ENCODE data around the gene ST3GAL6. TPM values are rescaled to one million over a fixed set of nuclear protein-coding genes. Genes with fewer than 3 reads are reported as not detected.

Gene ST3GAL6
- total and polyA plus RNA-seq, 2 of the 8 experiments (the other 6 are each of a cell fraction or from before 2014, with no cell fraction given) = 3.3 to 6.1 TPM

DNA sequence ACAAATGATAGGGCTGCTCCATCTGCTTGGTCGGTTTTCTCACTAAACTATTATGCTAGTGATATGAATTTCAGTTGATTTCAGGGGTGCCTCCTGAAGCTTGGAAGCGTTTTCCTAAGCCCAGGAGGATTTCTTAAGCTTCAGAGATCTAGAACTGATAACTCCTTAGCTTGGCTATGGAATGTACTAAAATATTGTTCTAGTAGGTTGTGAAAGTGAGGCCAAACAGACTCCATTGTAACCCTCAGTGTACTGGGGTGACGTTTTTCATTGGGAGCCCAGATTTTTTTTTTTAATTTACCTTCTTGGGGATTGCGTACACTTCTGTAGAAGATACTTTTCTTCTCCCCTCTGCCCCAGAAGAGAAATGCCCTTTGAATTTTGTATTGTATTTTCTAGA, 17.0 kb upstream of the ST3GAL6 start:
- H3K79me1 ChIP-seq (ENCODE audit: low read depth, low read length) = no peaks in the 10 kb centered on the region
- H2BK20ac ChIP-seq (ENCODE audit: low read length) = no peak overlapping the region
- DNase-seq (ENCODE audit: low read depth in 1 of 2, low spot score in 2 of 2) = no peak
- no peak overlapping the region for H3K9ac ChIP-seq (replicated peaks in 1 of 4; ENCODE audit: extremely low read depth in 1 of 4, low read depth in 3 of 4, low read length in 3 of 4)
- POLR2A ChIA-PET (ENCODE audit: partially characterized antibody) = no interaction called here
- no peaks in the 10 kb centered on the region for H3K4me1 ChIP-seq (replicated peaks in 1 of 4; ENCODE audit: control insufficient read depth in 3 of 4, insufficient read depth in 4 of 4, low read length in 3 of 4)
- no peak overlapping the region for H3K4ac ChIP-seq (replicated peaks; ENCODE audit: insufficient read length, low read depth, low read length)
- no peak overlapping the region for H2AFZ ChIP-seq (ENCODE audit: low read length)
- no peaks in the 10 kb centered on the region for H3K9me3 ChIP-seq (ENCODE audit: insufficient read depth in 2 of 2, low read depth in 1 of 2, low read length in 1 of 2)
- no peaks in the 10 kb centered on the region; the same call in 1 of the 2 replicates for H3K23me2 ChIP-seq (ENCODE audit: low read depth, low read length)
- H3K27me3 ChIP-seq (replicated peaks in 1 of 4; ENCODE audit: control insufficient read depth in 3 of 4, extremely low read depth in 1 of 4, insufficient read depth in 3 of 4, low read length in 3 of 4) = no peaks in the 10 kb centered on the region
- no peak overlapping the region for H2AK5ac ChIP-seq (ENCODE audit: low read depth, low read length)
- H3K18ac ChIP-seq (ENCODE audit: extremely low read depth, low read length) = no peak overlapping the region
- H4K8ac ChIP-seq (ENCODE audit: extremely low read depth, insufficient read depth, low read length) = no peak overlapping the region
- no peak overlapping the region for H2BK15ac ChIP-seq (ENCODE audit: low read length)
- WGBS, 2 experiments (ENCODE audit: extremely low coverage in 1 of 2, insufficient coverage in 1 of 2, insufficient read length in 1 of 2, insufficient replicate concordance in 2 of 2, low coverage in 1 of 2, low lambda C conversion rate in 2 of 2, missing lambda C conversion rate in 1 of 2) = 87% methylated on average over 4 of the region's 4 CpGs; no CpG with 5 or more reads in 1 of the 2 experiments
- no peak overlapping the region for H3K4me3 ChIP-seq (ENCODE audit: extremely low read depth in 1 of 4, insufficient read depth in 2 of 4, low read depth in 3 of 4, low read length in 4 of 4)
- CTCF ChIA-PET (ENCODE audit: partially characterized antibody) = interaction anchor here (0.7 kb wide), 1 partner anchor 55 kb away, joined by 6 read pairs; no protein-coding TSS in a partner anchor
- no peak overlapping the region for H3K56ac ChIP-seq (replicated peaks; ENCODE audit: insufficient read length, low read depth, low read length)
- no peaks in the 10 kb centered on the region for H4K20me1 ChIP-seq (replicated peaks in 1 of 2; ENCODE audit: control insufficient read depth in 1 of 2, insufficient read depth in 2 of 2, low read length in 2 of 2)
- no peak overlapping the region for H3K23ac ChIP-seq (ENCODE audit: insufficient read length)
- no peak overlapping the region for H4K5ac ChIP-seq (ENCODE audit: insufficient read length, low read depth, low read length)
- H2BK12ac ChIP-seq (ENCODE audit: low read depth, low read length) = no peak overlapping the region
- H2BK120ac ChIP-seq (replicated peaks; ENCODE audit: low read depth, low read length) = no peak overlapping the region
- no peak overlapping the region for H3K27ac ChIP-seq (ENCODE audit: low read depth, low read length)
- no peak overlapping the region for H2BK5ac ChIP-seq (ENCODE audit: low read depth, low read length)
- H3K79me2 ChIP-seq (ENCODE audit: control insufficient read depth in 1 of 2, insufficient read depth in 2 of 2, low read length in 2 of 2) = peaks cover 0 to 3% of the 10 kb centered on the region in 2 experiments; a peak in 1 of 4 replicates
- H3K36me3 ChIP-seq (ENCODE audit: control insufficient read depth in 2 of 4, insufficient read depth in 4 of 4, low read length in 3 of 4) = no peaks in the 10 kb centered on the region
- H3K14ac ChIP-seq (ENCODE audit: insufficient read length) = no peak overlapping the region
- no peak overlapping the region for H3K4me2 ChIP-seq (ENCODE audit: insufficient read depth in 1 of 2, low read depth in 2 of 2, low read length in 2 of 2)
- H4K91ac ChIP-seq (replicated peaks; ENCODE audit: insufficient read length, low read length) = no peak overlapping the region
- FAIRE-seq = no peak
- TF ChIP-seq TAF7 (optimal IDR thresholded peaks at IDR 0.05; ENCODE audit: borderline replicate concordance, low read depth, low read length) = no peak
- TF ChIP-seq, protein P1, sequence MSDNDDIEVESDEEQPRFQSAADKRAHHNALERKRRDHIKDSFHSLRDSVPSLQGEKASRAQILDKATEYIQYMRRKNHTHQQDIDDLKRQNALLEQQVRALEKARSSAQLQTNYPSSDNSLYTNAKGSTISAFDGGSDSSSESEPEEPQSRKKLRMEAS (IDR thresholded peaks at IDR 0.05) = no peak
- TF ChIP-seq CREB1 (IDR thresholded peaks at IDR 0.05) = no peak
- no peak for TF ChIP-seq CBX5 (IDR thresholded peaks at IDR 0.05; ENCODE audit: low read depth, low read length)
- TF ChIP-seq JUND (IDR thresholded peaks at IDR 0.05; ENCODE audit: low read length) = no peak
- no peak for TF ChIP-seq FOSL1 (IDR thresholded peaks at IDR 0.05; ENCODE audit: insufficient read depth, low read depth, low read length)
- no peak for TF ChIP-seq KDM4A (IDR thresholded peaks at IDR 0.05; ENCODE audit: low read depth, low read length, severe bottlenecking)
- TF ChIP-seq, protein P2, sequence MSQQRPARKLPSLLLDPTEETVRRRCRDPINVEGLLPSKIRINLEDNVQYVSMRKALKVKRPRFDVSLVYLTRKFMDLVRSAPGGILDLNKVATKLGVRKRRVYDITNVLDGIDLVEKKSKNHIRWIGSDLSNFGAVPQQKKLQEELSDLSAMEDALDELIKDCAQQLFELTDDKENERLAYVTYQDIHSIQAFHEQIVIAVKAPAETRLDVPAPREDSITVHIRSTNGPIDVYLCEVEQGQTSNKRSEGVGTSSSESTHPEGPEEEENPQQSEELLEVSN (IDR thresholded peaks at IDR 0.05) = no peak
- no peak for TF ChIP-seq EGR1 (IDR thresholded peaks at IDR 0.05; ENCODE audit: borderline replicate concordance, low read depth, low read length)
- no peak for TF ChIP-seq CTBP2 (IDR thresholded peaks at IDR 0.05; ENCODE audit: borderline replicate concordance, insufficient read depth, insufficient read length, low read length)
- TF ChIP-seq CHD2 (IDR thresholded peaks at IDR 0.05; ENCODE audit: low read length) = no peak
- no peak for TF ChIP-seq EP300 (IDR thresholded peaks at IDR 0.05; ENCODE audit: borderline replicate concordance in 1 of 2, low read depth in 2 of 2, low read length in 2 of 2)
- no peak for TF ChIP-seq ASH2L (IDR thresholded peaks at IDR 0.05; ENCODE audit: low read length)
- no peak for TF ChIP-seq SP2 (IDR thresholded peaks at IDR 0.05; ENCODE audit: low read length)
